ENCODE measurements around the gene BCL2L12. TPM values are rescaled to one million over a fixed set of nuclear protein-coding genes. Genes with fewer than 3 reads are reported as not detected.

The BCL2L12 gene, protein sequence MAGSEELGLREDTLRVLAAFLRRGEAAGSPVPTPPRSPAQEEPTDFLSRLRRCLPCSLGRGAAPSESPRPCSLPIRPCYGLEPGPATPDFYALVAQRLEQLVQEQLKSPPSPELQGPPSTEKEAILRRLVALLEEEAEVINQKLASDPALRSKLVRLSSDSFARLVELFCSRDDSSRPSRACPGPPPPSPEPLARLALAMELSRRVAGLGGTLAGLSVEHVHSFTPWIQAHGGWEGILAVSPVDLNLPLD
- 52.0 to 76.1 TPM (median 68.7 TPM) in 5 replicates for total RNA-seq (2022; extraction: Qiagen RNA extraction)

DNA sequence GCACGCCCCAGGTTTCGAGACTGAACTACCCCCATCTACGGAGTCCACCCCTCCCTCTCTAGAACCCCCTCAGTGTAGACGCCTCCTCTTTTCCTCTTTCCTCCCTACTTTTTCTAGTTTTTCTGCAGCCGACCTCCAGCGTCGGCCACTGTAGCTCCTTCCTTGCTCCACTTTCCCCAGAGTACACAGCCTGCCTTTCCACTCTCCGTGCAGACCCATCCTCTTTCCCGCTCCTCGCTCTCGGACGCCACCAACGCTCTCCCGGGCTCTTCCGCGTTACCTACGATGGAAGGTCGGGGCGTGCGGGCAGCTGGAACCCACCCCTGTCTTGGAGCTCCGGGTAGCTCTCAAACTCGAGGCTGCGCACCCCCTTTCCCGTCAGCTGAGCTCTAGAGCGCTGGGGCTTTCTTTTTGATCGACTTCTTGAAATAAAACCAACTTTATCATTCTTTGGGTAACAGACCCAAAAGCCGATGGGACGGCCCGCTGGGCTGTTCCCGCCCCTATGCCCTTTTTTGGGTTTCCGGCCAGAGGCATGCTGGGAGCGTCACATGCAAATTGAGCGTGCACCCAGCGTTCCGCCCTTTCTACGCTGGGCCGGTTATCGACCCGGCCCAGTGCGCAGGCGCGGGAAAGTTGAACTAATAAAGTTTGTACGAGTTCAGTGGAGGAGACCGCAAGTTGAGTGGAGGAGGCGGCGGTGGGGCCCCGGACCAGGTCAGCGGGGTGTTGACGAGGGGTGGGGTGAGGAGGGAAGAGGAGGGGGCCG lies at the start of gene BCL2L12, which contains the start of gene IRF3:
Gene BCL2L12 (plus strand): TSS at position 583 of the 769 bp plus-strand sequence. CDS start 760 bp downstream, outside the sequence.
Gene IRF3 (minus strand): TSS at position 507 of the 769 bp plus-strand sequence. CDS start 1,019 bp downstream, outside the sequence.

DNA sequence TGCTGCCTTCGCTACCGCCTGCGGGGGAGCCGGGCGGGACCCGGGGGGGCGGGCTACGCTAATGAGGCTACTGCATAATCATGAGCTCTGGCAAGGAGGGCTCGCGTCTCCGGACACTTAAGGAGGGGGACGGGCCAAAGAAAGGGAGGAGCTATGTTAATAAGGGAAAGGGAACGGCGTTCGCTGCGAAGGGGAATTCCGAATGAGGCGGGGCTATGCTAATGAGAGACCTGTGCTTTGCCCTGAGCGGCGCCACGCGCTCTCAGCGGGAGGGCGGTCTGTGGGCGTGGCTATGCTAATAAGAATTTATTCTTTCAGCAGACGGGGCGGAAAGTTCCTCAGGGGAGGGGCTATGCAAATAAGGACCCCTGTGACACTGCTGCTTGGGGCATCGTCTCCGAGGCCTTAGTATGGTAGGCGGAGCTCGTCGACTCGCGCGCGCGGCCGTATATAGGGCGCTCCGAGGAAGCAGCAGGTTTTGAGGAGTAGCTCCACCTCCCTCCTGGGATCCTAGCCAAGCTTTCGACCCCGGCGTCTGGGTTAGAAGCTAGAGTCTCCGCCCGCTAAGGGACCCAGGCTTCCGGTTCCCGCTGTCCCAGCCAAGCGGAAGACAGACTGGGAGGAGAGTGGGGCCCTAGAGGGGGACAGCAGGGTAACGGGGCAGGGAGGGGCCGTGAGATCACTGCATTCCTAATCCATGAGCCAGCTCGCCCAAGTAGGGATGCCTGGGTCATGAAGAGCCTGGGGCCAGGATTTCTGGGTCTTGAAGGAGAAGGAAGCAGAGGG lies 25.4 kb upstream of the BCL2L12 start, which contains the start of gene RRAS:
Gene RRAS (minus strand): TSS at position 31 of the 786 bp plus-strand sequence. CDS start 45 bp downstream, outside the sequence.

DNA sequence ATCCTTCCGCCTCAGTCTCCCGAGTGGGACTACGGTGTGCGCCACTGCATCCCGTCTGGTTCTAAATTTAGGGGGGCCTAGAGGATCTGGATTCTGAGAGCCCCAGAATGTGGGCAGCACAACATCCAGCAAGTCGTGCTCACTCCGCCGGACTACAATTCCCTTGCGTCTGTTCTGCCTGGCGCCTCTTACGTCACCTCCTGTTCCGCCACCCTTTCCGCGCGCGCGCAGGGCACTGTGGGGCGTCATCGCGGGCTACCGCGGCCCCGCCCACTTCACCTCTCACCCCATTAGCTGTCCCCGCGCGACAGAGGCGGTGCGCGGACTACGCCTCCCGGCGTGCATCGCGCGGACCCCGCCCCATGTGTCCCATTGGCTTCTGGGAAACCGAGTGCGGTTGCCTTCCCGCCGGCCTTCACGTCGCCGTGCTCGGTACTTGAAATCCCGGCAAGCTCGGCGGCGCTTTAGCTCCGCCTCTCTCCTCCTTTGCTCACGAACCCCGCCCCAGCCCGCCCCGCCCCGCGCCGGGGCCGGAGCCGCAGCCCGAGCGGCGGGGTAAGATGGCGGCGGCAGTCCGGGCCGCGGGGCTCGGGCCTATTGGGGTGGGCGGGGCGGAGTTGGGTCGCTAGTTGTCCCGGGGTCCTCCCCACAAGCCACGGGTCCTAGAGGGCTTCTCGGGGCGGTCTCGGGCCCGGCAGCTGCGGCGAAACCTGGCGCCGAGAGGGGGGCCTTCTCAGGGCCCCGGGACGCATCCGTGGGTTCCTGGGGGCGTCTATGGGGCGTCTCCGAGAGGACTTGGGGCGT lies 23.8 kb upstream of the BCL2L12 start, which contains the start of gene SCAF1:
Gene SCAF1 (plus strand): TSS at position 522 of the 804 bp plus-strand sequence. CDS start 2,818 bp downstream, outside the sequence.

DNA sequence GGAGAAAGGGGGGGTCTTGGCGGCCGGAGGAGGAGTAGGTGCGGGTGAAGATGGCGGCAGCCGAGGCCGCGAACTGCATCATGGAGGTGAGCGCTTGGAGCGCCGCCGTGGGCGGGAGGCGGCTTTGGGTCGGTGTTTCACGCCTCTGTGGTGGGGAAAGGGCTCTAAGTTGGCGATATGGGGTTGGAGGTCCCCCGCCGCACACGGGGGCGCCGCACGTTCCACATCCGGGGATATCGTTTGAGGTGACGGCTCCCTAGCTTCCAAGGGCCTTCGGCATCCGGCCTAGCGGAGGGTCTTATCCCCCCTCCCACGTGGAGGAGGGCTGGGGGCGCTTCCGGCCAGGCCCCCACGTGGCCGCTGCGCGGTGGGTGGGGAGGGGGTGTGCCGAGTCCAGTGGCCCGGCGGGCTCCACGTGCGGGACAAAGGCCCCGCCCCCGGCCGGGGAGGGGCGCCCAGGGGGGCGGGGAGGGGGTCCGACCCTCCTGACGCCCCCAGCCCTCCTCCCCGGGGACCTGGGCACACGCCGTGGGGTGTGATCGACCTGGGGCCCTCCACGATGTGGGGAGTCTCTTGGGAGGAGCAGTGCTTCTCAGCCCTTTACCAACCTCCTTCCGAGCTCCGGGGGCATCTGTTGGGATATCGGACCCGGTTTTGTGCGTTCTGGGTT lies 11.6 kb downstream of the BCL2L12 start, which contains the start of gene PRMT1:
Gene PRMT1 (plus strand): TSS at position 41 of the 670 bp plus-strand sequence. CDS start 10 bp downstream, at position 51.

DNA sequence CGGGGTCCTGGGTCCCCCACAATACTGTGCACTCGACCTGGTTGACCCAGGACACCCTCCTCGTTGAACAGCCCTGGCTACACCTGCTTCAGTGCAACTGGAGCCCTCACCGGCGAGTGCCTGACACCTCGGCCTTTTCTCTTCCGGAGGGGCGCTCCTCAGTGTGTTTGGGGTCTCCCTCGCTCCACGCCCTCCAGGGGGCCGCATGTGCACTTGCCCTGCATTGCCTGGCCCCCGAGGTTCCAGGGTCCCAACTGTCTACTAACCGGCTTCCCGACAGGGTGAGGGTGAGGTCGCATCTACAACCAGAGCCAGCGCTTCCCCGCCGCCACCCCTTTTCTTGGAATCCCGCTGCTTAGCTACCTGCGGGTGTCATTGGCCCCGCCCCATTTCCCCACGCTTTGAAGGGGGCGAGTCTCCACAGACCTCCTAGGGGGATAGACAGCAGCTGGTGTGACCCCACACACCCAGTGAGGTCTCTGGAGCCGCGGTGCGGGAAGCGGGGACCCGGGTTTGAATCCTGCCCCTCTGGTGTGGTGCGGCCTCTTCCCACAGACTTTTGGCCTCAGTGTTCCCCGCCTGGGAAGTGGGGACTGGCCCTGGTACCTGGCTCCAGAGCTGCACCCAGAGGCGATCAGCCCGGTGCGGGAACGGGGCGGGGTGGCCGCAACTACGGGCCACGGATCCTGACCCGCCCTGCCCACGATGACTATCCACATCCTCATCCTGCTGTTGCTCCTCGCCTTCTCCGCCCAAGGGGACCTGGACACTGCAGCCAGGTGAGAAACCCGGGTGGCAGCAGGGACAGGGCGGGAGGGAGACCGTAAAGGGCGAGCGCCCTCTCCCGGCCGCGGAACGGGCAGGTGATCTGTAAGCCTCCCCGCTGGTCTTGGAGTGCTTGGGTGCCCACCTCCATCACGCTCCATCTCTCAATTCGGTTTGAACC lies 23.7 kb downstream of the BCL2L12 start, which contains the start of gene ADM5:
Gene ADM5 (plus strand): TSS at position 462 of the 946 bp plus-strand sequence. CDS start 244 bp downstream, at position 706.

DNA sequence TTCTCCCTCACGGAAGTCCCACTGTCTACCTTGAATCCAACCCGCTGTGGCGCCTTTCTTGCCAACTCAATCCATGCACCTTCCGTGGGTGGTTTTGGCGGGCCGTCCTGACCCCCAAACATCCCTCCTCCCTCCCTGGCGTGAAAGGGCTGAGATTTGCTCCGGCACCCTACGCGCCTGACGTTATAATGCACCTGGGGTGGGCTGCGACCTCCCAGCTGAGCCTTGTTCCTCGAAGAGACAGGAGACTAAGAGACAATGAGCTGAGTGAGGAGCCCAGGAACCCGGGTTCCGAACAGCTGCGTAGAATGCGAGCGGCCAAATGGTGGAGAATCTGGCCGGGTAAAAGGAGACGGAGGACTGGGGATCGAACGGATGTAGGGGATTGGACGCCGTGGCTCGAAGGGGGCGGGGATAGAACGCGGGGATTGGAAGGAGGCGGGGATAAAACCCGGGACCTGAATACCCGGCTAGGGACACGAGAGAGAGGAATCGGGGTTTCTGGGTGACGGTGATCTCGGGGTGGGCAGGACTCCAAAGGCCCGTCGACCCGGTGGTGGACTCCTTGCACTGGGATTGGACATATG lies 25.0 kb downstream of the BCL2L12 start, which contains the start of gene CPT1C:
Gene CPT1C (plus strand): TSS at position 461 of the 587 bp plus-strand sequence. CDS start 1,137 bp downstream, outside the sequence.

Other genes with a start within 250 kb of the BCL2L12 start
- not detected in 5 replicates for gene PTH2, start 242.5 kb upstream of the BCL2L12 start, total RNA-seq (2022; extraction: Qiagen RNA extraction)
- gene GFY, start 240.5 kb upstream of the BCL2L12 start, total RNA-seq (2022; extraction: Qiagen RNA extraction): 0.14 to 0.24 TPM (median 0.16 TPM) in 5 replicates
- 0.37 to 0.75 TPM (median 0.59 TPM) in 5 replicates for gene SLC17A7, start 224.4 kb upstream of the BCL2L12 start, total RNA-seq (2022; extraction: Qiagen RNA extraction)
- 83.8 to 95.7 TPM (median 87.0 TPM) in 5 replicates for gene PIH1D1, start 214.1 kb upstream of the BCL2L12 start, total RNA-seq (2022; extraction: Qiagen RNA extraction)
- 16.6 to 24.0 TPM (median 22.1 TPM) in 5 replicates for gene ALDH16A1, start 212.7 kb upstream of the BCL2L12 start, total RNA-seq (2022; extraction: Qiagen RNA extraction)
- gene FLT3LG, start 191.7 kb upstream of the BCL2L12 start, total RNA-seq (2022; extraction: Qiagen RNA extraction): 1.1 to 1.4 TPM (median 1.3 TPM) in 5 replicates
- gene RPL13A, start 178.3 kb upstream of the BCL2L12 start, total RNA-seq (2022; extraction: Qiagen RNA extraction): 3,942 to 4,218 TPM (median 4,024 TPM) in 5 replicates
- gene RPS11, start 169.5 kb upstream of the BCL2L12 start, total RNA-seq (2022; extraction: Qiagen RNA extraction): 3,861 to 4,163 TPM (median 3,950 TPM) in 5 replicates
- gene FCGRT, start 153.3 kb upstream of the BCL2L12 start, total RNA-seq (2022; extraction: Qiagen RNA extraction): 23.5 to 32.7 TPM (median 30.2 TPM) in 5 replicates
- 1.5 to 2.9 TPM (median 2.2 TPM) in 5 replicates for gene RCN3, start 137.9 kb upstream of the BCL2L12 start, total RNA-seq (2022; extraction: Qiagen RNA extraction)
- gene NOSIP, start 85.4 kb upstream of the BCL2L12 start, total RNA-seq (2022; extraction: Qiagen RNA extraction): 88.4 to 106 TPM (median 103 TPM) in 5 replicates
- 0.78 to 1.3 TPM (median 0.84 TPM) in 5 replicates for gene PRRG2, start 84.6 kb upstream of the BCL2L12 start, total RNA-seq (2022; extraction: Qiagen RNA extraction)
- 30.3 to 35.7 TPM (median 34.3 TPM) in 5 replicates for gene PRR12, start 74.8 kb upstream of the BCL2L12 start, total RNA-seq (2022; extraction: Qiagen RNA extraction)
- 103 to 162 TPM (median 151 TPM) in 5 replicates for gene RRAS, start 25.8 kb upstream of the BCL2L12 start, total RNA-seq (2022; extraction: Qiagen RNA extraction)
- gene SCAF1, start 23.7 kb upstream of the BCL2L12 start, total RNA-seq (2022; extraction: Qiagen RNA extraction): 55.7 to 70.6 TPM (median 65.0 TPM) in 5 replicates
- 91.9 to 104 TPM (median 99.5 TPM) in 5 replicates for gene IRF3, start 76 bp upstream of the BCL2L12 start, total RNA-seq (2022; extraction: Qiagen RNA extraction)
- gene PRMT1, start 11.3 kb downstream of the BCL2L12 start, total RNA-seq (2022; extraction: Qiagen RNA extraction): 402 to 427 TPM (median 409 TPM) in 5 replicates
- 3.1 to 6.1 TPM (median 5.4 TPM) in 5 replicates for gene ADM5, start 23.7 kb downstream of the BCL2L12 start, total RNA-seq (2022; extraction: Qiagen RNA extraction)
- 10.9 to 14.1 TPM (median 11.8 TPM) in 5 replicates for gene CPT1C, start 25.2 kb downstream of the BCL2L12 start, total RNA-seq (2022; extraction: Qiagen RNA extraction)
- not detected in 5 replicates for gene TSKS, start 97.4 kb downstream of the BCL2L12 start, total RNA-seq (2022; extraction: Qiagen RNA extraction)
- 49.2 to 57.2 TPM (median 53.4 TPM) in 5 replicates for gene AP2A1, start 101.1 kb downstream of the BCL2L12 start, total RNA-seq (2022; extraction: Qiagen RNA extraction)
- gene FUZ, start 147.4 kb downstream of the BCL2L12 start, total RNA-seq (2022; extraction: Qiagen RNA extraction): 14.2 to 15.0 TPM (median 14.4 TPM) in 5 replicates
- gene MED25, start 152.4 kb downstream of the BCL2L12 start, total RNA-seq (2022; extraction: Qiagen RNA extraction): 52.5 to 69.5 TPM (median 64.5 TPM) in 5 replicates
- 109 to 153 TPM (median 147 TPM) in 5 replicates for gene PTOV1, start 185.2 kb downstream of the BCL2L12 start, total RNA-seq (2022; extraction: Qiagen RNA extraction)
- gene PNKP, start 201.6 kb downstream of the BCL2L12 start, total RNA-seq (2022; extraction: Qiagen RNA extraction): 43.3 to 55.7 TPM (median 46.1 TPM) in 5 replicates
- gene AKT1S1, start 211.4 kb downstream of the BCL2L12 start, total RNA-seq (2022; extraction: Qiagen RNA extraction): 69.0 to 114 TPM (median 102 TPM) in 5 replicates
- 20.8 to 22.0 TPM (median 21.7 TPM) in 5 replicates for gene TBC1D17, start 211.8 kb downstream of the BCL2L12 start, total RNA-seq (2022; extraction: Qiagen RNA extraction)
- 0.58 to 1.0 TPM (median 0.66 TPM) in 5 replicates for gene IL4I1, start 231.0 kb downstream of the BCL2L12 start, total RNA-seq (2022; extraction: Qiagen RNA extraction)